Measurements from ENCODE around the gene RNU1-1.
"Not testable (repeated sequence)": the region's sequence is repeated elsewhere in the genome, so short reads cannot be mapped to it uniquely, and the experiment has no call there.

Gene RNU1-1

GRCh38 chr1:16520435-16521287 lies 6.6 kb upstream of the RNU1-1 start:
- peak overlapping the region; percentile 52; the same call in 1 of the 2 replicates for H3K4me3 ChIP-seq (ENCODE audit: low read depth, low read length)
- not testable (repeated sequence) for H3K9me3 ChIP-seq (ENCODE audit: control insufficient read depth, insufficient read depth, low read depth, low read length); H3K36me3 ChIP-seq (ENCODE audit: control insufficient read depth, insufficient read depth, low read length); H3K4me1 ChIP-seq (ENCODE audit: control insufficient read depth, insufficient read depth, low read length); H3K27me3 ChIP-seq (ENCODE audit: control insufficient read depth, insufficient read depth, low read length); H3K27ac ChIP-seq (ENCODE audit: low read depth, low read length)
- H3K9ac ChIP-seq (ENCODE audit: low read length): peak overlapping the region; percentile 19

GRCh38 chr1:16519255-16519951 lies 5.3 kb upstream of the RNU1-1 start:
- not testable (repeated sequence) for H3K27ac ChIP-seq (ENCODE audit: low read depth, low read length); H3K9ac ChIP-seq (ENCODE audit: low read length)

GRCh38 chr1:16518913-16519254 lies 4.8 kb upstream of the RNU1-1 start:
- not testable (repeated sequence) for H3K4me3 ChIP-seq (ENCODE audit: low read depth, low read length); H3K27ac ChIP-seq (ENCODE audit: low read depth, low read length); H3K27me3 ChIP-seq (ENCODE audit: control insufficient read depth, insufficient read depth, low read length); H3K4me1 ChIP-seq (ENCODE audit: control insufficient read depth, insufficient read depth, low read length); H3K36me3 ChIP-seq (ENCODE audit: control insufficient read depth, insufficient read depth, low read length); H3K9ac ChIP-seq (ENCODE audit: low read length); H3K9me3 ChIP-seq (ENCODE audit: control insufficient read depth, insufficient read depth, low read depth, low read length)

More at GRCh38 chr1:16519255-16519951, 5.3 kb upstream of the RNU1-1 start:
- not testable (repeated sequence) for H3K36me3 ChIP-seq (ENCODE audit: control insufficient read depth, insufficient read depth, low read length); H3K4me1 ChIP-seq (ENCODE audit: control insufficient read depth, insufficient read depth, low read length); H3K9me3 ChIP-seq (ENCODE audit: control insufficient read depth, insufficient read depth, low read depth, low read length); H3K27me3 ChIP-seq (ENCODE audit: control insufficient read depth, insufficient read depth, low read length); H3K4me3 ChIP-seq (ENCODE audit: low read depth, low read length)

DNA sequence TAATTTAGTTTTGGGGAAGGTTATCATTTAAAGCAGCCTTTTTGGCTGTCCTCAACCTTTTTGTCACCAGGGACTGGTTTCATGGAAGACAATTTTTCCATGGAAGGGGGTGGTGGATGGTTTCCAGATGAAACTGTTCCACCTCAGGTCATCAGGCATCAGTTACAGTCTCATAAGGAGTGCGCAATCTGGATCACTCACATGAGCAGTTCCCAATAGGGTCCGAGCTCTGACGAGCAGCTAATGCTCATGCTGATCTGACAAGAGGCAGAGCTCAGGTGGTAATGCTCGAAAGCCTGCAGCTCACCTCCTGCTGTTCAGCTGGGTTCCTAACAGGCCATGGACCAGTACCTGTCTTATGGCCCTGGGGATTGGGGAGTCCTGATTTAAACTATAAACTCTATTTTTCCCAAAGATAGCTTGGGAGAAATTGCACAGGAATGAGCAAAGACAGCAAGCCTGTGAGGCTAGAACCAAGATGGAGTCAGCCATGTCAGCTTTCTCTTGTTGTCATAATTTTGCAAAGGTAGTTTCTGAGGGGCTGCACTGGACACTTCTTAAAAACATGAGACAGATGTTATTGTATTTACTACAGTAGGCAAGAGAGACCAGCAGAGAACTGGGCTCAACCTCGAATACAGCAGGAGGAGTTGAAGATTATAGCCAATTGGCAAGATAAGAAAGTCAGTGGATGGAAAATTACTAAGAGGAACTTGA lies 2.8 kb upstream of the RNU1-1 start:
- not testable (repeated sequence) for H3K9ac ChIP-seq (ENCODE audit: low read length); H3K9me3 ChIP-seq (ENCODE audit: control insufficient read depth, insufficient read depth, low read depth, low read length); H3K27ac ChIP-seq (ENCODE audit: low read depth, low read length); H3K27me3 ChIP-seq (ENCODE audit: control insufficient read depth, insufficient read depth, low read length); H3K4me1 ChIP-seq (ENCODE audit: control insufficient read depth, insufficient read depth, low read length); H3K4me3 ChIP-seq (ENCODE audit: low read depth, low read length); H3K36me3 ChIP-seq (ENCODE audit: control insufficient read depth, insufficient read depth, low read length)

DNA sequence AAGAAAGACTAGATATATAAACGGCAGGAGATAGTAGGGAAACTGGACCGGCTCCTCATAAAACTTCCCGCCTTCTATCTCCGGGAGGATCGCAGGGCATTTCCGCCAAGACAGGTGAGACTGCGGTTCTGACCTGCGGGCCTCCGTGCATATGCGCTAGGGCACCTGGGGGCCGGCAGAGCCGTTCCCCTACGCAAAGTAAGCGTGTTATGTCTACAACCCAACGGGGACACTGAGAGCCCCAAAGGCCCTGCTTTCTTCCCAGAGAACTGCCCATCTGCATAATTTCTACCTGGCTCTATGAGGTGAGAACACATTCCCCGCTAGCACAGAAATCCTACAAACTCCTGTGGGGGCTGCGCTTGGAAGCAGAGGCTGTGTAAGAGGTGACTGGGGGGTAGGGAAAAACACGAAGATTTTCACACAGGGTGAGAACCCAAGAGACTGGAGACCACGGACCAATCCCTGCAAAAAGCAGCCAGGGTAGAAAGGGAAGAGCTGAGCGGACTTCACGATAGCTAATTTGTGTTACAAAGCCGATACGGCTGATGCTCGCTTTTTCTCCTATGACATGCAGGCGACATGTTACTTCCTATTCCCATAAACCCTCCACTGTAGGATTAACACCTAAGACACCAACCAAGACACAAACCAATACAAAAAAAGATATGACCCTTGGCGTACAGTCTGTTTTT lies 526 bp downstream of the RNU1-1 start:
- not testable (repeated sequence) for H3K36me3 ChIP-seq (ENCODE audit: control insufficient read depth, insufficient read depth, low read length); H3K27ac ChIP-seq (ENCODE audit: low read depth, low read length); H3K27me3 ChIP-seq (ENCODE audit: control insufficient read depth, insufficient read depth, low read length); H3K4me1 ChIP-seq (ENCODE audit: control insufficient read depth, insufficient read depth, low read length); H3K9me3 ChIP-seq (ENCODE audit: control insufficient read depth, insufficient read depth, low read depth, low read length)
- H3K4me3 ChIP-seq (ENCODE audit: low read depth, low read length): peak overlapping the region; percentile 36; the same call in 1 of the 2 replicates
- H3K9ac ChIP-seq (ENCODE audit: low read length): peak overlapping the region; percentile 33

DNA sequence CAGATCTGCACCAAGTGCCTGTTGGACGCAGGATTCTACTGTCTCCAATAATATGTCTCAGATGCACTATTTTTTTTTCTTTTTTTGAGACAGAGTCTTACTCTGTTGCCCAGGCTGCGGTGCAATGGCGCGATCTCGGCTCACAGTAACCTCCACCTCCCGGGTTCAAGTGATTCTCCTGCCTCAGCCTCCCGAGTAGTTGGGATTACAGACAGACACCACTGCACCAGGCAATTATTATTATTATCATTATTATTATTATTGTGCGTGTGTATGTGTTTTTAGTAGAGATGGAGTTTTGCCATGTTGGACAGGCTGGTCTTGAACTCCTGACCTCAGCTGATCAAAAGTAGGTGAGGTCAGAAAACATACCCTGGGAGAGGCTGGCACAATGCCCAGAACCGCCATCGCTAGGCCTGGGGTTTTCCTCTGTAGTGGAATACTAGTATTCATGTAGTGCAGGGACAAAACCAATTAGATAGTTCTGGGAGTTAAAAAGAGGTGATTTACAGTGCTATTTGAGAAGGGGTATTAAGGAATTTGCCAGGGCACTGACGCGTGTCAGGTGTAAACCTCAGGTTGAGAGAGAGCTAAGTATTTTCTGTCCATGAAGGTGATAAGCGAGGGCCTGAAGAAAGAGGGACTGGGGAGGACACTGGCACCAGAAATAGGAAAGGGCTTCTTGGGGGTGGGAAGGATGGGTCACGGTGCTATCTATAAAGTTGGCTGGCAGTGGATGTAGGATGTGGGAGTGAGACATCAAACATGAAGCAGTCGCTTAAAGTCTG lies 1.3 kb downstream of the RNU1-1 start:
- not testable (repeated sequence) for H3K27me3 ChIP-seq (ENCODE audit: control insufficient read depth, insufficient read depth, low read length); H3K27ac ChIP-seq (ENCODE audit: low read depth, low read length); H3K4me1 ChIP-seq (ENCODE audit: control insufficient read depth, insufficient read depth, low read length); H3K9ac ChIP-seq (ENCODE audit: low read length); H3K36me3 ChIP-seq (ENCODE audit: control insufficient read depth, insufficient read depth, low read length); H3K9me3 ChIP-seq (ENCODE audit: control insufficient read depth, insufficient read depth, low read depth, low read length)
- H3K4me3 ChIP-seq (ENCODE audit: low read depth, low read length): peak overlapping the region; percentile 29; the same call in 1 of the 2 replicates

DNA sequence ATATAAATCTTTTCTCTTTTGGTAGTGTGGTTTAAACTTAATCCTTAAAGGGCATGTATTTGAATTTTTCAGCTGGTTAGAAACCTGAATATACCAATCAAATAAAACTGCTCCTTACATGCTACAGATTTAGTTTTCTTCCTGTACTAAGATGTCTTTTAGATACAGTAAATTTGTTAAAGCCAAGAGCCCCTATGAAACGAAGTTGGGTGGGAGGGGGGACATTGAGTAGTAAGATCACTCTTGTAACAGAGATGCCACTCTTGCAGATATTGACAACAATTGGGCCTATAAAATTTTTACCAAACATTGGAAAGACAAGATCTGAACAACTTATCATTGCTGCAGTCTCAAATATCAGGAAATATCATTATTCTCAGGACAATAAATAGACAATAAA lies 2.2 kb downstream of the RNU1-1 start:
- not testable (repeated sequence) for H3K4me1 ChIP-seq (ENCODE audit: control insufficient read depth, insufficient read depth, low read length); H3K9ac ChIP-seq (ENCODE audit: low read length); H3K27me3 ChIP-seq (ENCODE audit: control insufficient read depth, insufficient read depth, low read length); H3K27ac ChIP-seq (ENCODE audit: low read depth, low read length); H3K36me3 ChIP-seq (ENCODE audit: control insufficient read depth, insufficient read depth, low read length); H3K9me3 ChIP-seq (ENCODE audit: control insufficient read depth, insufficient read depth, low read depth, low read length); H3K4me3 ChIP-seq (ENCODE audit: low read depth, low read length)

- H3K4me1 ChIP-seq (ENCODE audit: control insufficient read depth, insufficient read depth, low read length); H3K9ac ChIP-seq (ENCODE audit: low read length); H3K4me3 ChIP-seq (ENCODE audit: low read depth, low read length); H3K36me3 ChIP-seq (ENCODE audit: control insufficient read depth, insufficient read depth, low read length); H3K27ac ChIP-seq (ENCODE audit: low read depth, low read length); H3K27me3 ChIP-seq (ENCODE audit: control insufficient read depth, insufficient read depth, low read length): not testable (repeated sequence)
- peaks cover 11% of the 10 kb centered on the region; the same call in 1 of the 2 replicates for H3K9me3 ChIP-seq (ENCODE audit: control insufficient read depth, insufficient read depth, low read depth, low read length)
Measured at GRCh38 chr1:16508861-16509445, 5.1 kb downstream of the RNU1-1 start.

DNA sequence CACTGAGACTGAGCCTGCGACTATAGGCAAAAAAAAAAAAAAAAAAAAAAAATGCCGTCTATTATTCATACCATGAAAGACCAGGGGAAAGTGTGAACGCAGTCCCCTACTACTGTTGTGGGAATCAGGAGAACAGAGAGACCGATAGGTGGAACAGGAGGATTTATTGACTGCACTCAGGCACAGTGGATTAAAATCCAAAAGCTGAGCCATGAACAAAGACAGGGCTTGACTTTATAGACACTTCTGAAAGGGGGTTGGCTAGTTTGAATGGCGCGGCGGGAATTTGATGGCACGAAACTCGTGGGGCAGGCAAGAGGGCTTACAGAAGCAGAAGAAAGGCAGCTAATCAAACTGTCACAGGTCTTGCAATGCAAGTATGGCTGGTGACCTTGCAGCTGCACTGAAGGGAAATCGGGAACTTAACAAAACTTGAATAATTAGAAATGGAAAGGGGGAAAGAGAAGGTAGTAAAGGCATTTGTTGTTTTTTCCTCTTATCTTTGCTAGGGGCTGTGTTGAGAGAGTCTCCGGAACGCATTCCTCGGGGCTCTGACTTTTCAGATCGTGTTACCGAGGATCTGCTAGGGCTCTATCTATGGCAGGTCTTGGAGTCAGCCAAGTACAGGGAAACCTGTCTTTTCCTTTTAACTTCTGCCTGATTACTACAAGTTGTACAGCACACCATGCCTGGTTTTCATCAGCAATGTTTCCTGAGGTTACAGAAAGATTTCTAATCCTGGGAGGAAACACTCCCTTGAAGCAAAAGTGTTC lies 7.5 kb downstream of the RNU1-1 start:
- H3K36me3 ChIP-seq (ENCODE audit: control insufficient read depth, insufficient read depth, low read length); H3K9ac ChIP-seq (ENCODE audit: low read length); H3K4me3 ChIP-seq (ENCODE audit: low read depth, low read length); H3K4me1 ChIP-seq (ENCODE audit: control insufficient read depth, insufficient read depth, low read length); H3K27me3 ChIP-seq (ENCODE audit: control insufficient read depth, insufficient read depth, low read length); H3K27ac ChIP-seq (ENCODE audit: low read depth, low read length): not testable (repeated sequence)
- H3K9me3 ChIP-seq (ENCODE audit: control insufficient read depth, insufficient read depth, low read depth, low read length): peaks cover 11% of the 10 kb centered on the region; the same call in 1 of the 2 replicates
